Measurements from ENCODE around the gene CAMK2D. TPM values are rescaled to one million over a fixed set of nuclear protein-coding genes. Genes with fewer than 3 reads are reported as not detected.

CAMK2D gene
- total and polyA plus RNA-seq, 2 experiments from 2014 or later, result 4.9 to 14.6 TPM

GRCh38 chr4:113474017-113474416, 287.5 kb downstream of the CAMK2D start (continued):
- no peak for TF ChIP-seq ZNF462 (CRISPR knock-in tag; IDR thresholded peaks at IDR 0.05)

- Mint-ChIP-seq H3K4me1 (peaks cover 24% of the 10 kb centered on the region), H3K27ac (no peak overlapping the region), H3K4me3 (no peak overlapping the region), H3K27me3 (ENCODE audit: insufficient read depth, low read depth, poor library complexity) (peaks cover 9% of the 10 kb centered on the region), H3K36me3 (ENCODE audit: low read depth) (peaks cover 17% of the 10 kb centered on the region; the same call in 2 of the 3 replicates), H3K9me3 (peaks cover 12% of the 10 kb centered on the region)
- H3K4me2 ChIP-seq, result no peak overlapping the region
- no peaks in the 10 kb centered on the region for H3K79me2 ChIP-seq (replicated peaks; ENCODE audit: insufficient read depth)
- H3K27me3 ChIP-seq (ENCODE audit: insufficient read depth), result no peaks in the 10 kb centered on the region
- no peaks in the 10 kb centered on the region for H3F3A ChIP-seq (replicated peaks; ENCODE audit: low read depth)
- peaks cover 17% of the 10 kb centered on the region for H3K4me1 ChIP-seq (ENCODE audit: insufficient read depth)
- H3K27ac ChIP-seq (ENCODE audit: low read depth), result no peak overlapping the region
- H3K9me2 ChIP-seq (ENCODE audit: insufficient read depth), result peaks cover 9% of the 10 kb centered on the region; the same call in 1 of the 2 replicates
- 0 out of 2 replicates have a peak, but pooled peaks cover 5% of the 10 kb centered on the region for H3K36me3 ChIP-seq (ENCODE audit: insufficient read depth)
- no peak for ATAC-seq
- no peaks in the 10 kb centered on the region for H4K20me1 ChIP-seq (replicated peaks; ENCODE audit: insufficient read depth)
- TF ChIP-seq CREB1 (CRISPR knock-in tag; IDR thresholded peaks at IDR 0.05; ENCODE audit: low read depth) (no peak), ETS1 (IDR thresholded peaks at IDR 0.05) (no peak), ZNF462 (CRISPR knock-in tag; IDR thresholded peaks at IDR 0.05) (no peak)
- DNase-seq (ENCODE audit: low spot score), result no peak
- no peak overlapping the region for H3K4me3 ChIP-seq
- H2AFZ ChIP-seq, result no peak overlapping the region
These were observed 288.7 kb downstream of the CAMK2D start for GRCh38 chr4:113472864-113473263.
